HL-60 (cell line): ENCODE results near the gene ITGAV.

ENCODE experiments used
- DNase-seq, 2 experiments: peaks; one replicate each; pipeline ENCODE4 v3.0.0-alpha.2; 2010 to 2020; ENCODE audit warnings: low read depth in 1 of 2, low spot score in 1 of 2
- H3K27ac ChIP-seq: fragments of 250-450 bp; sonication (Bioruptor Pico); replicated peaks from 2 replicates; pipeline ENCODE4 v1.5.1; 2020; ENCODE audit warnings: mild to moderate bottlenecking, moderate library complexity
- H3K27me3 ChIP-seq: fragments of 250-450 bp; sonication (Bioruptor Pico); 2 replicates; pipeline ENCODE4 v1.5.1; 2021; ENCODE audit warnings: mild to moderate bottlenecking, moderate library complexity; ENCODE audit not compliant: insufficient read depth, poor library complexity, severe bottlenecking
- H3K4me3 ChIP-seq: replicated peaks from 2 replicates; pipeline ENCODE4 v1.5.1; 2011; ENCODE audit warnings: mild to moderate bottlenecking, control low read depth, low read length; ENCODE audit not compliant: insufficient read depth
- GABPA ChIP-seq: IDR thresholded peaks from 2 replicates; pipeline ENCODE4 v1.6.1; 2012; ENCODE audit warnings: low read depth
- POLR2AphosphoS5 ChIP-seq: IDR thresholded peaks from 2 replicates; pipeline ENCODE4 v1.6.1; 2012; ENCODE audit warnings: low read depth
- SPI1 ChIP-seq: IDR thresholded peaks from 2 replicates; pipeline ENCODE4 v1.6.1; 2012; ENCODE audit warnings: low read depth, mild to moderate bottlenecking, borderline replicate concordance
- TF ChIP-seq, protein P1 (sequence below): IDR thresholded peaks from 2 replicates; pipeline ENCODE4 v1.6.1; 2012; ENCODE audit warnings: low read depth; ENCODE audit not compliant: insufficient replicate concordance
- TF ChIP-seq, protein P2 (sequence below): IDR thresholded peaks from one replicate; pipeline ENCODE4 v1.5.1; 2011; ENCODE audit warnings: low read length, control low read depth, inconsistent platforms; ENCODE audit not compliant: insufficient read depth

ITGAV gene

DNA sequence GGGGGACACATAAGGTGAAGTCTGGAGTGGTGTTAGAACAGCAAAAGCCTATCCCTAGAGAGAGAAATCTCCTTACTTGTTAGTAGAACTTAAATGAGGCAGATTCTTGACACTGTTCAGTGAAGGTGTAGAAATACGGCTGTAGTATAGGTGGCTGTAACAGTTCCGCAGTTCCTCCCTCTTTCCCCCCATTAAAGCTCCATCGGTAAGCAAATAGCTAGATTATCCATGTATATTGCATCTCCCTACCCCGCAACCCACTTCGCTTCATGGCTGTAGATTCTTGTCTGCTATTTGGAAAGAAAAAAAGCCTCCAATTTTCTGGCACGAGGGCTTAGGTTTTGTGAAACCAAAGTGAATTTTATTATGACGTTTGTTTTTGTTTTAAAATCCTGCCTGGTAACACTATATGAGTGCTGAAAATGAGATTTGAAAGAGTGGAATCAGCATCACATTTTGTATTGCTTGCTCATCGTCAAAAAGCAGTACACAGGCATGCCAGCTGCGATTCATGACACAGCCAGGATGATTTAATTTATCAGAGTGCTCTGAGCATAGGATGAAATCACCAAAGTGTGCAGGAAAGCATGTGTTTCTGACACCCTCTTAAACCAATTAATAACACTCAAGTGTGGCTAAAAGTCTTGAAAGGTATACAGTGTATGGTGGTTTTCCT lies 105.4 kb downstream of the ITGAV start:
- Histone ChIP-seq H3K4me3 (no peak overlapping the region), H3K27me3 (peaks cover 19% of the 10 kb centered on the region), H3K27ac (no peak overlapping the region)
- no peak for DNase-seq
- TF ChIP-seq, protein P1, sequence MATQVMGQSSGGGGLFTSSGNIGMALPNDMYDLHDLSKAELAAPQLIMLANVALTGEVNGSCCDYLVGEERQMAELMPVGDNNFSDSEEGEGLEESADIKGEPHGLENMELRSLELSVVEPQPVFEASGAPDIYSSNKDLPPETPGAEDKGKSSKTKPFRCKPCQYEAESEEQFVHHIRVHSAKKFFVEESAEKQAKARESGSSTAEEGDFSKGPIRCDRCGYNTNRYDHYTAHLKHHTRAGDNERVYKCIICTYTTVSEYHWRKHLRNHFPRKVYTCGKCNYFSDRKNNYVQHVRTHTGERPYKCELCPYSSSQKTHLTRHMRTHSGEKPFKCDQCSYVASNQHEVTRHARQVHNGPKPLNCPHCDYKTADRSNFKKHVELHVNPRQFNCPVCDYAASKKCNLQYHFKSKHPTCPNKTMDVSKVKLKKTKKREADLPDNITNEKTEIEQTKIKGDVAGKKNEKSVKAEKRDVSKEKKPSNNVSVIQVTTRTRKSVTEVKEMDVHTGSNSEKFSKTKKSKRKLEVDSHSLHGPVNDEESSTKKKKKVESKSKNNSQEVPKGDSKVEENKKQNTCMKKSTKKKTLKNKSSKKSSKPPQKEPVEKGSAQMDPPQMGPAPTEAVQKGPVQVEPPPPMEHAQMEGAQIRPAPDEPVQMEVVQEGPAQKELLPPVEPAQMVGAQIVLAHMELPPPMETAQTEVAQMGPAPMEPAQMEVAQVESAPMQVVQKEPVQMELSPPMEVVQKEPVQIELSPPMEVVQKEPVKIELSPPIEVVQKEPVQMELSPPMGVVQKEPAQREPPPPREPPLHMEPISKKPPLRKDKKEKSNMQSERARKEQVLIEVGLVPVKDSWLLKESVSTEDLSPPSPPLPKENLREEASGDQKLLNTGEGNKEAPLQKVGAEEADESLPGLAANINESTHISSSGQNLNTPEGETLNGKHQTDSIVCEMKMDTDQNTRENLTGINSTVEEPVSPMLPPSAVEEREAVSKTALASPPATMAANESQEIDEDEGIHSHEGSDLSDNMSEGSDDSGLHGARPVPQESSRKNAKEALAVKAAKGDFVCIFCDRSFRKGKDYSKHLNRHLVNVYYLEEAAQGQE: no peak
- TF ChIP-seq, protein P2, sequence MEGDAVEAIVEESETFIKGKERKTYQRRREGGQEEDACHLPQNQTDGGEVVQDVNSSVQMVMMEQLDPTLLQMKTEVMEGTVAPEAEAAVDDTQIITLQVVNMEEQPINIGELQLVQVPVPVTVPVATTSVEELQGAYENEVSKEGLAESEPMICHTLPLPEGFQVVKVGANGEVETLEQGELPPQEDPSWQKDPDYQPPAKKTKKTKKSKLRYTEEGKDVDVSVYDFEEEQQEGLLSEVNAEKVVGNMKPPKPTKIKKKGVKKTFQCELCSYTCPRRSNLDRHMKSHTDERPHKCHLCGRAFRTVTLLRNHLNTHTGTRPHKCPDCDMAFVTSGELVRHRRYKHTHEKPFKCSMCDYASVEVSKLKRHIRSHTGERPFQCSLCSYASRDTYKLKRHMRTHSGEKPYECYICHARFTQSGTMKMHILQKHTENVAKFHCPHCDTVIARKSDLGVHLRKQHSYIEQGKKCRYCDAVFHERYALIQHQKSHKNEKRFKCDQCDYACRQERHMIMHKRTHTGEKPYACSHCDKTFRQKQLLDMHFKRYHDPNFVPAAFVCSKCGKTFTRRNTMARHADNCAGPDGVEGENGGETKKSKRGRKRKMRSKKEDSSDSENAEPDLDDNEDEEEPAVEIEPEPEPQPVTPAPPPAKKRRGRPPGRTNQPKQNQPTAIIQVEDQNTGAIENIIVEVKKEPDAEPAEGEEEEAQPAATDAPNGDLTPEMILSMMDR: no peak
- TF ChIP-seq POLR2AphosphoS5 (no peak), SPI1 (no peak), GABPA (no peak)

DNA sequence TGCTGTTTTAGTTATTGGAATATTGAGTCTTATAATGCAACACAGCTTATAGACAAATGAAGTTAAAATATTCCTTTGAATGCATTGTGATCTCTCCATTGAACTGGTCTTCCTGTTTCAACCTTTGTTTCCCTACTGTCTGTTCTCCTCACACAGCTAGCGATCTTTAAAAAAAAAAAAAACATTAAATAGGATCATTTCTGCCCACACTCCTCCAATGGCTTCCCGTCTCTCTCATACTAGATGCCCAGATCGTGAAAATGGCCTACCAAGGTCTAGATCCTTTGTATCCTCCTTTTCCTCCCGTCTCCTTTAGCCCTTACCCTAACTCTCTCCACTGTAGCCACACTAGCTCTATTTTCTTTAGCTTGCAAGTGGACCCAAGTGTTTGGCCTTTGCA lies 106.4 kb downstream of the ITGAV start:
- DNase-seq: no peak
- no peak overlapping the region for H3K4me3 ChIP-seq
- TF ChIP-seq, protein P1: no peak
- TF ChIP-seq GABPA (no peak), SPI1 (no peak), POLR2AphosphoS5 (no peak)
- TF ChIP-seq, protein P2: no peak

DNA sequence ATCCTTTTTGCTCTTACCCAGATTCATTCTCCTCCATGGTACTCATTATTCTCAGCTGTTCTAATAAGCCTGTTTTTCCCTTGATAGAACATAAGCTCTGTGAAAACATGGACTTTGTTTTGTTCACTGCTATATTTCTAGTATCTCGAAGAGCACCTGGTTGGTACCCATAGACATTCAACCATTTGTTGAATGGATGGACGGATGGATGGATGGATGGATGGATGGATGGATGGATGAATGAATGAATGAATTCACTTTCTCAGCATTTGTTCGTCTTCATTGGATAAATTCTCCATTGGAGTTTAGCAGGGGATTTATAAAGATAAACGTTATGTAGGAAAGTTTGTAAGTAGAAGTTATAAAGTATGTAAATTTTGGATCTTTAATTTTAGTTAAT lies 106.9 kb downstream of the ITGAV start:
- no peak overlapping the region for H3K27ac ChIP-seq
- no peak overlapping the region for H3K4me3 ChIP-seq
- DNase-seq: no peak
- TF ChIP-seq, protein P2: no peak
- TF ChIP-seq POLR2AphosphoS5 (no peak), GABPA (no peak), SPI1 (no peak)
- TF ChIP-seq, protein P1: no peak
- peaks cover 22% of the 10 kb centered on the region for H3K27me3 ChIP-seq

More for the DNA sequence above, 106.4 kb downstream of the ITGAV start:
- no peak overlapping the region for H3K27ac ChIP-seq
- H3K27me3 ChIP-seq: peaks cover 19% of the 10 kb centered on the region
